DND-41 (cell line): ENCODE data around the gene GPR148.

Experiments
- CTCF ChIP-seq: IDR thresholded peaks from 2 replicates; pipeline ENCODE4 v1.5.1; 2012; ENCODE audit warnings: borderline replicate concordance, low read length, moderate library complexity, mild to moderate bottlenecking; ENCODE audit not compliant: poor library complexity, severe bottlenecking; ENCODE audit errors: extremely low read depth
- EZH2 ChIP-seq: IDR thresholded peaks from 3 replicates; pipeline ENCODE4 v1.6.1; 2012; ENCODE audit warnings: borderline replicate concordance, low read depth, mild to moderate bottlenecking, moderate library complexity, low read length, inconsistent platforms; ENCODE audit not compliant: severe bottlenecking

DNA sequence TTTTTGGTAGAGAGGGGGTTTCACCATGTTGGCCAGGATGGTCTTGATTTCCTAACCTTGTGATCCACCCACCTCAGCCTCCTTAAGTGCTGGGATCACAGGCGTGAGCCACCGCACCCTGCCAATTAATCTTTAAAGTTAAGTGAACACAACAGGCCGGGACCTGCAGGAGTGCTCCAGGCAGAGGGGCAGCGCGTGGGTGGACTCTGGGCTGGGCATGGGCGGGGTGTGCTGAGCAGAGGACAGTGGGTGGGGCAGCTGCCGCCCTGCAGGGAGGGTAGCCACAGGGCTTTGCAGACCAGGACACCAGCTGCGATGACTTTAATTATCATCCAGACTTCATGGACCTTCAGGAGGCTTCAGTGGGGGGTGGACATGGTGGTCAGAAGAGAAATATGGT lies 8.8 kb upstream of the GPR148 start:
- TF ChIP-seq CTCF: no peak
- TF ChIP-seq EZH2: no peak
